Spleen (tissue), 11 donors: ENCODE measurements around the gene MPPED2. TPM values are rescaled to one million over a fixed set of nuclear protein-coding genes. Genes with fewer than 3 reads are reported as not detected.

Experiments
- DNase-seq: peaks from one replicate; pipeline ENCODE4 v3.0.0-alpha.2; 2020
- H3K27ac ChIP-seq, 8 donors: fragments of 200-600 bp; sonication (generic) in 7 of 8; 1 replicate in 4 of 8; 2 replicates in 4 of 8; pipeline versions ENCODE4 v1.5.0 to v1.8.0; 2016 to 2021; ENCODE audit warnings: inconsistent platforms in 4 of 8, mild to moderate bottlenecking in 4 of 8, moderate library complexity in 1 of 8
- H3K27me3 ChIP-seq, 7 donors: fragments of 200-600 bp; sonication (generic) in 6 of 7; replicated peaks in 1 of 7; 1 replicate in 4 of 7; 2 replicates in 3 of 7; pipeline versions ENCODE4 v1.5.0 to v1.8.0; 2016 to 2021; ENCODE audit warnings: inconsistent platforms in 3 of 7, mild to moderate bottlenecking in 1 of 7
- H3K36me3 ChIP-seq, 6 donors: fragments of 200-600 bp; sonication (generic) in 5 of 6; 1 replicate in 4 of 6; 2 replicates in 2 of 6; pipeline versions ENCODE4 v1.5.0 to v1.8.0; 2016 to 2021; ENCODE audit warnings: inconsistent platforms in 2 of 6
- H3K4me1 ChIP-seq, 6 donors: fragments of 200-600 bp; sonication (generic) in 5 of 6; 1 replicate in 3 of 6; 2 replicates in 3 of 6; pipeline versions ENCODE4 v1.5.0 to v1.8.0; 2016 to 2021; ENCODE audit warnings: inconsistent platforms in 3 of 6
- H3K4me3 ChIP-seq, 8 donors: fragments of 200-600 bp; sonication (generic) in 7 of 8; 1 replicate in 4 of 8; 2 replicates in 4 of 8; pipeline versions ENCODE4 v1.5.0 to v1.8.0; 2016 to 2021; ENCODE audit warnings: inconsistent platforms in 4 of 8, mild to moderate bottlenecking in 4 of 8, moderate library complexity in 2 of 8
- H3K9me3 ChIP-seq, 8 donors: fragments of 200-600 bp; sonication (generic) in 7 of 8; 1 replicate in 4 of 8; 2 replicates in 4 of 8; pipeline versions ENCODE4 v1.5.0 to v1.8.0; 2016 to 2021; ENCODE audit warnings: inconsistent platforms in 4 of 8
- CTCF ChIP-seq, 11 experiments: fragments of 200-600 bp in 7 of 11; fragments of 450-650 bp in 4 of 11; sonication (generic) in 4 of 11; IDR thresholded peaks in 8 of 11; conservative IDR thresholded peaks in 3 of 11; 1 replicate in 7 of 11; 2 replicates in 4 of 11; pipeline versions ENCODE4 v1.4.0 to v1.8.0; 2016 to 2021; ENCODE audit warnings: antibody characterized with exemption in 11 of 11, inconsistent platforms in 4 of 11, mild to moderate bottlenecking in 1 of 11
- POLR2A ChIP-seq, 3 donors: fragments of 450-650 bp; IDR thresholded peaks; one replicate each; pipeline ENCODE4 v1.5.1; 2017; ENCODE audit warnings: antibody characterized with exemption in 3 of 3, mild to moderate bottlenecking in 1 of 3
- POLR2AphosphoS5 ChIP-seq, 3 donors: sonication (generic); formaldehyde crosslinking; IDR thresholded peaks; one replicate each; pipeline ENCODE4 v1.5.1; 2017; ENCODE audit warnings: antibody characterized with exemption in 3 of 3
- WGBS, 5 donors: extraction: QIAGEN DNeasy Blood & Tissue Kit in 3 of 5; methylation state at CpG; one replicate each; pipeline versions ENCODE4 v1.1.5 to v1.1.7; 2013 to 2018; 5-methylcytosine and 5-hydroxymethylcytosine counted together
- intact Hi-C: fragments of 100-400 bp; cut with DNase I; formaldehyde crosslinking; loops from one replicate; pipeline ENCODE4 v1.15.0; 2023; ENCODE audit warnings: low total_unique reads
- polyA plus RNA-seq, 3 donors: library from polyadenylated mRNA; stranded (reverse); fragments of 200-250 nt; gene quantifications; one replicate each; pipeline ENCODE4 v1.2.1, GENCODE V29; 2013
- total RNA-seq, 7 donors: library from RNA; depleted of rRNA in 3 of 7; stranded (reverse); fragments of >200 nt in 3 of 7; fragmentation: NEBNext Ultra II Directional in 4 of 7; extraction: Animal tissue kit (Norgen Biotek cat#: 25700) in 4 of 7; gene quantifications; one replicate each; pipeline versions ENCODE4 v1.1.0 to v1.2.1, GENCODE V29; 2016 to 2021
- donor health status: healthy with polysubstance abuse.
- donor health status: DM: no; HTN: no; CAD: no; lungs with moderate emphysema.
- donor health status: DM: no; HTN: no; CAD: no.
- donor health status: Bipolar disorder and iron deficiency.
- donor health status: healthy.
- donor health status: DM: no; HTN: no; CAD: no.
- donor health status: DM: yes; HTN: yes; CAD: no.

Gene MPPED2
- total and polyA plus RNA-seq, 10 donors = 0.72 to 14.6 (median 5.2) TPM

GRCh38 chr11:30605036-30605605, 19.0 kb upstream of the MPPED2 start:
- Histone ChIP-seq H3K4me1 (no peaks in the 10 kb centered on the region), H3K9me3 (peaks cover 0 to 14% (median 6%) of the 10 kb centered on the region in 8 donors), H3K27ac (no peak overlapping the region), H3K4me3 (no peak overlapping the region), H3K27me3 (no peaks in the 10 kb centered on the region), H3K36me3 (no peaks in the 10 kb centered on the region)
- 12 to 22% (median 16%) methylated on average over 3 of the region's 3 CpGs for WGBS, 5 donors
- no peak for DNase-seq
- no peak for TF ChIP-seq POLR2AphosphoS5 (IDR thresholded peaks at IDR 0.05)
- TF ChIP-seq CTCF (IDR thresholded peaks at IDR 0.05 in 8 of 11, conservative IDR thresholded peaks at IDR 0.05 in 3 of 11) = no peak
- intact Hi-C loops = no loop called here

- H3K4me3 ChIP-seq = no peak overlapping the region
- TF ChIP-seq CTCF (IDR thresholded peaks at IDR 0.05 in 8 of 11, conservative IDR thresholded peaks at IDR 0.05 in 3 of 11) = no peak
- no peak for TF ChIP-seq POLR2AphosphoS5 (IDR thresholded peaks at IDR 0.05)
- TF ChIP-seq POLR2A (IDR thresholded peaks at IDR 0.05) = no peak
- no peaks in the 10 kb centered on the region for H3K27me3 ChIP-seq
- no peak overlapping the region for H3K27ac ChIP-seq
- DNase-seq = no peak
- intact Hi-C loops = no loop called here
- H3K36me3 ChIP-seq = no peaks in the 10 kb centered on the region
- no peaks in the 10 kb centered on the region for H3K4me1 ChIP-seq
- peaks cover 0 to 15% (median 6%) of the 10 kb centered on the region in 8 donors for H3K9me3 ChIP-seq
- WGBS, 5 donors = 63 to 81% (median 73%) methylated on average over 2 of the region's 2 CpGs
These were observed 17.2 kb upstream of the MPPED2 start for GRCh38 chr11:30603357-30603756.

- intact Hi-C loops = no loop called here
- no peak for TF ChIP-seq POLR2A (IDR thresholded peaks at IDR 0.05)
- no peak for TF ChIP-seq POLR2AphosphoS5 (IDR thresholded peaks at IDR 0.05)
- TF ChIP-seq CTCF (IDR thresholded peaks at IDR 0.05 in 8 of 11, conservative IDR thresholded peaks at IDR 0.05 in 3 of 11) = no peak
- Histone ChIP-seq H3K4me3 (no peak overlapping the region), H3K4me1 (no peaks in the 10 kb centered on the region), H3K27ac (no peak overlapping the region), H3K36me3 (no peaks in the 10 kb centered on the region), H3K27me3 (no peaks in the 10 kb centered on the region), H3K9me3 (peaks cover 0 to 15% (median 6%) of the 10 kb centered on the region in 8 donors)
- WGBS, 5 donors = 59 to 82% (median 74%) methylated on average over 2 of the region's 2 CpGs
- no peak for DNase-seq
These were observed 10.7 kb upstream of the MPPED2 start for GRCh38 chr11:30596832-30597231.

- Histone ChIP-seq H3K4me3 (no peak overlapping the region), H3K4me1 (no peaks in the 10 kb centered on the region), H3K9me3 (peaks cover 0 to 9% (median under 1%) of the 10 kb centered on the region in 8 donors), H3K27me3 (no peaks in the 10 kb centered on the region), H3K27ac (no peak overlapping the region), H3K36me3 (no peaks in the 10 kb centered on the region)
- intact Hi-C loops = no loop called here
- 78 to 91% (median 79%) methylated on average over 3 of the region's 3 CpGs for WGBS, 5 donors
- TF ChIP-seq POLR2AphosphoS5 (IDR thresholded peaks at IDR 0.05) (no peak), CTCF (IDR thresholded peaks at IDR 0.05 in 8 of 11, conservative IDR thresholded peaks at IDR 0.05 in 3 of 11) (no peak), POLR2A (IDR thresholded peaks at IDR 0.05) (no peak)
- DNase-seq = no peak
These were observed 9.8 kb upstream of the MPPED2 start for GRCh38 chr11:30595934-30596333.
